Measurements from ENCODE around the gene FNDC5.

FNDC5 gene

GRCh38 chr1:32863881-32864245 lies 6.8 kb downstream of the FNDC5 start:
- no peak for DNase-seq

- DNase-seq: no peak
Observed at GRCh38 chr1:32863218-32863880, 7.4 kb downstream of the FNDC5 start.

- DNase-seq: no peak
Observed at GRCh38 chr1:32861904-32862695, 8.6 kb downstream of the FNDC5 start.

- DNase-seq: no peak
Observed at GRCh38 chr1:32860566-32860965, 10.1 kb downstream of the FNDC5 start.

GRCh38 chr1:32859915-32860314 lies 10.8 kb downstream of the FNDC5 start:
- no peak for DNase-seq

GRCh38 chr1:32858791-32859190 lies 11.9 kb downstream of the FNDC5 start:
- DNase-seq: no peak

GRCh38 chr1:32858136-32858535 lies 12.6 kb downstream of the FNDC5 start:
- DNase-seq: no peak

- DNase-seq: no peak
Observed at GRCh38 chr1:32855861-32856617, 14.7 kb downstream of the FNDC5 start.

- no peak for DNase-seq
Observed at GRCh38 chr1:32848354-32849063, 22.2 kb downstream of the FNDC5 start.

- DNase-seq: no peak
Observed at GRCh38 chr1:32831878-32832277, 38.8 kb downstream of the FNDC5 start.

- DNase-seq: no peak
Observed at GRCh38 chr1:32830092-32830852, 40.4 kb downstream of the FNDC5 start.

- no peak for DNase-seq
Observed at GRCh38 chr1:32828341-32828740, 42.4 kb downstream of the FNDC5 start.

- no peak for DNase-seq
Observed at GRCh38 chr1:32825181-32825580, 45.5 kb downstream of the FNDC5 start.

- no peak for DNase-seq
Observed at GRCh38 chr1:32818804-32819541, 51.7 kb downstream of the FNDC5 start.

- DNase-seq: peak; percentile 82
Observed at GRCh38 chr1:32817815-32818786, 52.6 kb downstream of the FNDC5 start.

- DNase-seq: peak; percentile 100
Observed at GRCh38 chr1:32817159-32817814, 53.4 kb downstream of the FNDC5 start, which contains the start of the genes S100PBP and YARS1. TSS of gene S100PBP (plus strand) at chr1:32817653. CDS start at chr1:32826100, 8,447 bp downstream. TSS of gene YARS1 (minus strand) at chr1:32817358. CDS start at chr1:32817244, 114 bp downstream.

GRCh38 chr1:32816676-32817158 lies 54.0 kb downstream of the FNDC5 start:
- no peak for DNase-seq

- no peak for DNase-seq
Observed at GRCh38 chr1:32813941-32814739, 56.6 kb downstream of the FNDC5 start.
